22Rv1 (cell line): ENCODE measurements around the gene PTTG2.

Experiments used
- CTCF ChIP-seq: fragments of 450-650 bp; IDR thresholded peaks from 2 replicates; pipeline ENCODE4 v1.5.1; 2017; ENCODE audit warnings: mild to moderate bottlenecking
- ZFX ChIP-seq: fragments of 450-650 bp; IDR thresholded peaks from 2 replicates; pipeline ENCODE4 v1.6.1; 2017; ENCODE audit warnings: antibody characterized with exemption, borderline replicate concordance

DNA sequence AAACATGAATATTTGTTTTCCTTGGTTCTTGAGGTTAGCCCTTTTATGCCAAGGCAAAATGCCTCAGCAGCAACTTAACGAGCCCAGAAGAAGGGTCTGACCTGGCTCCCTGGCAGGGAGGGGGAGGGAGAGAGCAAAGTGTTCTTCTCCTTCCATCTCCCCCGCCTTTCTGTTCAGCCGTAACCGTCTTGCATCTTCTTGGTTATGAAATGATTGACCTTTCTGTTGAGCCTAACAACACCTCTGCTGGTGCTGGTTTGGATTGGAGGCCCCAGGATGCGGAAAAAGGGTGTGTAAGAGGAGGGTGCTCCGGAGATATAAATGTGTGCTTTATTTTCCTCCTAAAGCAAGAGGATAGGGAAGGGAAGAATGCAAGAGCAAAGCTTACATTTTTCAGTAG is 44.7 kb downstream of the PTTG2 start:
- no peak for TF ChIP-seq CTCF
- TF ChIP-seq ZFX: no peak
